Measurements from ENCODE around the gene DRC7. TPM values are rescaled to one million over a fixed set of nuclear protein-coding genes. Genes with fewer than 3 reads are reported as not detected.

Gene DRC7
- total and polyA plus RNA-seq, 10 of the 15 experiments (the other 5 are each of a cell fraction or from before 2014, with no cell fraction given) = 0.06 to 0.49 (median 0.14) TPM; not detected in 4

- ChIA-PET RAD21 (ENCODE audit: unreplicated experiment) (interaction anchor here (0.5 to 2.9 kb wide), 12 partner anchors 10 to 729 kb away, joined by 3 to 18 read pairs (median 4); no protein-coding TSS in a partner anchor), SMC1A (ENCODE audit: uncharacterized antibody, unreplicated experiment) (interaction anchor here (0.6 to 3.1 kb wide), 11 partner anchors 10 to 197 kb away, joined by 3 to 12 read pairs (median 3); partner anchors contain the start of gene DRC7), POLR2A (interaction anchor here (0.5 to 1.8 kb wide), 9 partner anchors 15 to 441 kb away, joined by 3 to 10 read pairs (median 5); partner anchors contain the start of gene CFAP20), CTCF (interaction anchor here (0.7 to 3.1 kb wide), 13 partner anchors 9 to 388 kb away, joined by 3 to 20 read pairs (median 5); no protein-coding TSS in a partner anchor)
- Histone ChIP-seq H3K27me3 (replicated peaks in 1 of 2; ENCODE audit: control insufficient read depth in 2 of 2, insufficient read depth in 2 of 2, low read length in 1 of 2) (no peaks in the 10 kb centered on the region), H3K9me3 (replicated peaks; ENCODE audit: control insufficient read depth, insufficient read depth, low read length) (peaks cover 4% of the 10 kb centered on the region; the same call in 2 of the 3 replicates), H3K4me3 (peak overlapping the region; percentile 83), H3K36me3 (ENCODE audit: control insufficient read depth in 2 of 2, insufficient read depth in 2 of 2, low read length in 1 of 2) (no peaks in the 10 kb centered on the region), H4K20me1 (ENCODE audit: control insufficient read depth, insufficient read depth) (no peaks in the 10 kb centered on the region), H3K27ac (ENCODE audit: control insufficient read depth, insufficient read depth) (peak overlapping the region; percentile 96), H3K9ac (ENCODE audit: control insufficient read depth, insufficient read depth, low read length) (peak overlapping the region; percentile 89), H3K79me2 (ENCODE audit: control insufficient read depth, insufficient read depth, low read length) (peaks cover 9% of the 10 kb centered on the region), H3K4me2 (ENCODE audit: control insufficient read depth, insufficient read depth) (peak overlapping the region; percentile 92), H3K4me1 (ENCODE audit: control insufficient read depth, insufficient read depth, low read length) (peaks cover 10% of the 10 kb centered on the region), H2AFZ (ENCODE audit: control insufficient read depth, low read depth, low read length) (peak overlapping the region; percentile 99)
- no TSS peak for BruUV-seq (replicated peaks)
- ATAC-seq = peak; percentile 95
- FAIRE-seq = peak; percentile 100
- DNase-seq (ENCODE audit: low read depth, low spot score) = peak; percentile 99
- in situ Hi-C loops (cut with MboI) = no loop called here
- 1% methylated on average over 45 of the region's 45 CpGs for whole genome bisulfite sequencing (ENCODE audit: insufficient coverage, insufficient replicate concordance, low lambda C conversion rate, missing lambda C conversion rate)
- intact Hi-C loops (cut with micrococcal nuclease; ENCODE audit: unreplicated experiment) = loop anchor here (2.0 to 5.0 kb wide), 3 partner anchors 44 to 158 kb away; no protein-coding TSS in a partner anchor
- TF ChIP-seq SREBF1 (IDR thresholded peaks at IDR 0.05; ENCODE audit: low read length) = no peak
- TF ChIP-seq, protein P1, sequence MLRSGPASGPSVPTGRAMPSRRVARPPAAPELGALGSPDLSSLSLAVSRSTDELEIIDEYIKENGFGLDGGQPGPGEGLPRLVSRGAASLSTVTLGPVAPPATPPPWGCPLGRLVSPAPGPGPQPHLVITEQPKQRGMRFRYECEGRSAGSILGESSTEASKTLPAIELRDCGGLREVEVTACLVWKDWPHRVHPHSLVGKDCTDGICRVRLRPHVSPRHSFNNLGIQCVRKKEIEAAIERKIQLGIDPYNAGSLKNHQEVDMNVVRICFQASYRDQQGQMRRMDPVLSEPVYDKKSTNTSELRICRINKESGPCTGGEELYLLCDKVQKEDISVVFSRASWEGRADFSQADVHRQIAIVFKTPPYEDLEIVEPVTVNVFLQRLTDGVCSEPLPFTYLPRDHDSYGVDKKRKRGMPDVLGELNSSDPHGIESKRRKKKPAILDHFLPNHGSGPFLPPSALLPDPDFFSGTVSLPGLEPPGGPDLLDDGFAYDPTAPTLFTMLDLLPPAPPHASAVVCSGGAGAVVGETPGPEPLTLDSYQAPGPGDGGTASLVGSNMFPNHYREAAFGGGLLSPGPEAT (IDR thresholded peaks at IDR 0.05; ENCODE audit: low read depth) = peak; percentile 39
- TF ChIP-seq TCF7 (IDR thresholded peaks at IDR 0.05; ENCODE audit: borderline replicate concordance) = no peak
- 0 out of 2 replicates have a peak, but pooled peaks have one; percentile 41 for TF ChIP-seq STAT1 (conservative IDR thresholded peaks at IDR 0.05)
- peak; percentile 97 for TF ChIP-seq CHD2 (IDR thresholded peaks at IDR 0.05; ENCODE audit: borderline replicate concordance, low read depth, low read length)
- peak; percentile 96 for TF ChIP-seq NR2C1 (IDR thresholded peaks at IDR 0.05)
- TF ChIP-seq RB1 (IDR thresholded peaks at IDR 0.05; ENCODE audit: borderline replicate concordance) = peak; percentile 70; the same call in 1 of the 2 replicates
- TF ChIP-seq, protein P2, sequence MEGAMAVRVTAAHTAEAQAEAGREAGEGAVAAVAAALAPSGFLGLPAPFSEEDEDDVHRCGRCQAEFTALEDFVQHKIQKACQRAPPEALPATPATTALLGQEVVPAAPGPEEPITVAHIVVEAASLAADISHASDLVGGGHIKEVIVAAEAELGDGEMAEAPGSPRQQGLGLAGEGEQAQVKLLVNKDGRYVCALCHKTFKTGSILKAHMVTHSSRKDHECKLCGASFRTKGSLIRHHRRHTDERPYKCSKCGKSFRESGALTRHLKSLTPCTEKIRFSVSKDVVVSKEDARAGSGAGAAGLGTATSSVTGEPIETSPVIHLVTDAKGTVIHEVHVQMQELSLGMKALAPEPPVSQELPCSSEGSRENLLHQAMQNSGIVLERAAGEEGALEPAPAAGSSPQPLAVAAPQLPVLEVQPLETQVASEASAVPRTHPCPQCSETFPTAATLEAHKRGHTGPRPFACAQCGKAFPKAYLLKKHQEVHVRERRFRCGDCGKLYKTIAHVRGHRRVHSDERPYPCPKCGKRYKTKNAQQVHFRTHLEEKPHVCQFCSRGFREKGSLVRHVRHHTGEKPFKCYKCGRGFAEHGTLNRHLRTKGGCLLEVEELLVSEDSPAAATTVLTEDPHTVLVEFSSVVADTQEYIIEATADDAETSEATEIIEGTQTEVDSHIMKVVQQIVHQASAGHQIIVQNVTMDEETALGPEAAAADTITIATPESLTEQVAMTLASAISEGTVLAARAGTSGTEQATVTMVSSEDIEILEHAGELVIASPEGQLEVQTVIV (IDR thresholded peaks at IDR 0.05; ENCODE audit: borderline replicate concordance, partially characterized antibody) = peak; percentile 52
- TF ChIP-seq EED (IDR thresholded peaks at IDR 0.05; ENCODE audit: low read depth) = no peak
- peak; percentile 45; the same call in 1 of the 2 replicates for TF ChIP-seq ZNF687 (IDR thresholded peaks at IDR 0.05)
- no peak for TF ChIP-seq WRNIP1 (IDR thresholded peaks at IDR 0.05; ENCODE audit: borderline replicate concordance, low read depth, low read length)
- no peak for TF ChIP-seq MYC (IDR thresholded peaks at IDR 0.05; ENCODE audit: insufficient read depth, insufficient read length, insufficient replicate concordance, low read length, severe bottlenecking)
- TF ChIP-seq CREM (IDR thresholded peaks at IDR 0.05; ENCODE audit: low read depth) = peak; percentile 79; the same call in 1 of the 2 replicates
- TF ChIP-seq FOXM1 (IDR thresholded peaks at IDR 0.05; ENCODE audit: low read depth, low read length) = peak; percentile 79
Observed at GRCh38 chr16:57734925-57735754, 40.5 kb downstream of the DRC7 start.
